Neural cell (in vitro differentiated cells): ENCODE data around the gene KCNJ6.

Experiments
- EZH2 ChIP-seq: fragments of 200-600, 300-800 bp; shearing (Covaris generic), sonication (generic); IDR thresholded peaks from 2 replicates; pipeline ENCODE4 v1.6.1; 2014; ENCODE audit warnings: antibody characterized with exemption, low read length, borderline replicate concordance, mild to moderate bottlenecking; ENCODE audit not compliant: insufficient read depth, poor library complexity, severe bottlenecking
- POLR2AphosphoS5 ChIP-seq: IDR thresholded peaks from 2 replicates; pipeline ENCODE4 v1.6.1; 2012
- RAD21 ChIP-seq: fragments of 450-650 bp; conservative IDR thresholded peaks from 2 replicates; pipeline ENCODE4 v1.6.1; 2014; ENCODE audit warnings: antibody characterized with exemption, mild to moderate bottlenecking, moderate library complexity
- SMC3 ChIP-seq: fragments of 450-650 bp; conservative IDR thresholded peaks from 2 replicates; pipeline ENCODE4 v1.6.1; 2014; ENCODE audit warnings: antibody characterized with exemption, mild to moderate bottlenecking, moderate library complexity; ENCODE audit not compliant: poor library complexity
- TF ChIP-seq, protein P1 (sequence below): fragments of 450-650 bp; IDR thresholded peaks from 2 replicates; pipeline ENCODE4 v1.5.1; 2014; ENCODE audit warnings: antibody characterized with exemption, mild to moderate bottlenecking, moderate library complexity; ENCODE audit not compliant: poor library complexity, severe bottlenecking
- TF ChIP-seq, protein P2 (sequence below): IDR thresholded peaks from 2 replicates; pipeline ENCODE4 v1.6.1; 2012; ENCODE audit warnings: borderline replicate concordance

- TF ChIP-seq EZH2 (no peak), POLR2AphosphoS5 (no peak), SMC3 (no peak), RAD21 (no peak)
- TF ChIP-seq, protein P1, sequence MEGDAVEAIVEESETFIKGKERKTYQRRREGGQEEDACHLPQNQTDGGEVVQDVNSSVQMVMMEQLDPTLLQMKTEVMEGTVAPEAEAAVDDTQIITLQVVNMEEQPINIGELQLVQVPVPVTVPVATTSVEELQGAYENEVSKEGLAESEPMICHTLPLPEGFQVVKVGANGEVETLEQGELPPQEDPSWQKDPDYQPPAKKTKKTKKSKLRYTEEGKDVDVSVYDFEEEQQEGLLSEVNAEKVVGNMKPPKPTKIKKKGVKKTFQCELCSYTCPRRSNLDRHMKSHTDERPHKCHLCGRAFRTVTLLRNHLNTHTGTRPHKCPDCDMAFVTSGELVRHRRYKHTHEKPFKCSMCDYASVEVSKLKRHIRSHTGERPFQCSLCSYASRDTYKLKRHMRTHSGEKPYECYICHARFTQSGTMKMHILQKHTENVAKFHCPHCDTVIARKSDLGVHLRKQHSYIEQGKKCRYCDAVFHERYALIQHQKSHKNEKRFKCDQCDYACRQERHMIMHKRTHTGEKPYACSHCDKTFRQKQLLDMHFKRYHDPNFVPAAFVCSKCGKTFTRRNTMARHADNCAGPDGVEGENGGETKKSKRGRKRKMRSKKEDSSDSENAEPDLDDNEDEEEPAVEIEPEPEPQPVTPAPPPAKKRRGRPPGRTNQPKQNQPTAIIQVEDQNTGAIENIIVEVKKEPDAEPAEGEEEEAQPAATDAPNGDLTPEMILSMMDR: no peak
- TF ChIP-seq, protein P2, sequence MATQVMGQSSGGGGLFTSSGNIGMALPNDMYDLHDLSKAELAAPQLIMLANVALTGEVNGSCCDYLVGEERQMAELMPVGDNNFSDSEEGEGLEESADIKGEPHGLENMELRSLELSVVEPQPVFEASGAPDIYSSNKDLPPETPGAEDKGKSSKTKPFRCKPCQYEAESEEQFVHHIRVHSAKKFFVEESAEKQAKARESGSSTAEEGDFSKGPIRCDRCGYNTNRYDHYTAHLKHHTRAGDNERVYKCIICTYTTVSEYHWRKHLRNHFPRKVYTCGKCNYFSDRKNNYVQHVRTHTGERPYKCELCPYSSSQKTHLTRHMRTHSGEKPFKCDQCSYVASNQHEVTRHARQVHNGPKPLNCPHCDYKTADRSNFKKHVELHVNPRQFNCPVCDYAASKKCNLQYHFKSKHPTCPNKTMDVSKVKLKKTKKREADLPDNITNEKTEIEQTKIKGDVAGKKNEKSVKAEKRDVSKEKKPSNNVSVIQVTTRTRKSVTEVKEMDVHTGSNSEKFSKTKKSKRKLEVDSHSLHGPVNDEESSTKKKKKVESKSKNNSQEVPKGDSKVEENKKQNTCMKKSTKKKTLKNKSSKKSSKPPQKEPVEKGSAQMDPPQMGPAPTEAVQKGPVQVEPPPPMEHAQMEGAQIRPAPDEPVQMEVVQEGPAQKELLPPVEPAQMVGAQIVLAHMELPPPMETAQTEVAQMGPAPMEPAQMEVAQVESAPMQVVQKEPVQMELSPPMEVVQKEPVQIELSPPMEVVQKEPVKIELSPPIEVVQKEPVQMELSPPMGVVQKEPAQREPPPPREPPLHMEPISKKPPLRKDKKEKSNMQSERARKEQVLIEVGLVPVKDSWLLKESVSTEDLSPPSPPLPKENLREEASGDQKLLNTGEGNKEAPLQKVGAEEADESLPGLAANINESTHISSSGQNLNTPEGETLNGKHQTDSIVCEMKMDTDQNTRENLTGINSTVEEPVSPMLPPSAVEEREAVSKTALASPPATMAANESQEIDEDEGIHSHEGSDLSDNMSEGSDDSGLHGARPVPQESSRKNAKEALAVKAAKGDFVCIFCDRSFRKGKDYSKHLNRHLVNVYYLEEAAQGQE: no peak
Observed at GRCh38 chr21:37870221-37870620, 46.0 kb downstream of the KCNJ6 start.
